Measurements from ENCODE around the gene CCNT2.

- TF ChIP-seq CTCF (conservative IDR thresholded peaks at IDR 0.05; ENCODE audit: low read length): no peak
- TF ChIP-seq EZH2phosphoT487 (IDR thresholded peaks at IDR 0.05; ENCODE audit: borderline replicate concordance, low read depth, low read length): no peak
Measured at GRCh38 chr2:134892282-134893035, 26.2 kb upstream of the CCNT2 start.

Data from OCI-LY7 (cell line).